ENCODE data around the gene NCBP1.

The NCBP1 gene

GRCh38 chr9:97695390-97695789, 61.8 kb downstream of the NCBP1 start:
- TF ChIP-seq CSRNP3 (CRISPR knock-in tag; IDR thresholded peaks at IDR 0.05) (no peak), TCF4 (CRISPR knock-in tag; IDR thresholded peaks at IDR 0.05; ENCODE audit: borderline replicate concordance) (no peak), SNAI2 (CRISPR knock-in tag; IDR thresholded peaks at IDR 0.05) (no peak), PATZ1 (CRISPR knock-in tag; IDR thresholded peaks at IDR 0.05; ENCODE audit: borderline replicate concordance) (no peak), ZNF8 (CRISPR knock-in tag; IDR thresholded peaks at IDR 0.05) (no peak), CREB5 (CRISPR knock-in tag; IDR thresholded peaks at IDR 0.05; ENCODE audit: low read depth) (no peak), GLIS3 (CRISPR knock-in tag; IDR thresholded peaks at IDR 0.05) (no peak), ZFP30 (CRISPR knock-in tag; IDR thresholded peaks at IDR 0.05) (no peak), ARNTL (CRISPR knock-in tag; IDR thresholded peaks at IDR 0.05; ENCODE audit: borderline replicate concordance, low read depth) (no peak)
- no peak for ATAC-seq

GRCh38 chr9:97695995-97696802, 62.6 kb downstream of the NCBP1 start:
- ATAC-seq, result 0 out of 3 replicates have a peak, but pooled peaks have one; percentile 9
- TF ChIP-seq SNAI2 (CRISPR knock-in tag; IDR thresholded peaks at IDR 0.05) (no peak), ISL1 (CRISPR knock-in tag; IDR thresholded peaks at IDR 0.05) (no peak), PATZ1 (CRISPR knock-in tag; IDR thresholded peaks at IDR 0.05; ENCODE audit: borderline replicate concordance) (no peak), ZNF70 (CRISPR knock-in tag; IDR thresholded peaks at IDR 0.05) (no peak), ARNTL (CRISPR knock-in tag; IDR thresholded peaks at IDR 0.05; ENCODE audit: borderline replicate concordance, low read depth) (no peak), ZNF8 (CRISPR knock-in tag; IDR thresholded peaks at IDR 0.05) (no peak), ZNF565 (CRISPR knock-in tag; conservative IDR thresholded peaks at IDR 0.05; ENCODE audit: low read depth) (no peak), TSHZ2 (CRISPR knock-in tag; IDR thresholded peaks at IDR 0.05) (no peak)

- TF ChIP-seq TOX (CRISPR knock-in tag; IDR thresholded peaks at IDR 0.05; ENCODE audit: borderline replicate concordance), result no peak
- TF ChIP-seq POU6F1 (CRISPR knock-in tag; IDR thresholded peaks at IDR 0.05; ENCODE audit: borderline replicate concordance, low read depth), result no peak
- TF ChIP-seq ZFP3 (CRISPR knock-in tag; IDR thresholded peaks at IDR 0.05), result no peak
- ATAC-seq, result peak; percentile 98
These were observed 63.4 kb downstream of the NCBP1 start, which contains the start of gene XPA for GRCh38 chr9:97696803-97697601. Gene XPA (minus strand): TSS chr9:97697340. CDS start chr9:97697292, 48 bp downstream.
